AG09319 (cell line): Measurements from ENCODE around the gene PDE9A.
"Not testable (repeated sequence)": the region's sequence is repeated elsewhere in the genome, so short reads cannot be mapped to it uniquely, and the experiment has no call there.

Experiments used
- DNase-seq: peaks from one replicate; pipeline ENCODE4 v3.0.0-alpha.2; 2010; ENCODE audit warnings: low read depth; ENCODE audit errors: extremely low read depth
- TF ChIP-seq, protein P1 (sequence below): IDR thresholded peaks from 2 replicates; pipeline ENCODE4 v1.5.1; 2011; ENCODE audit warnings: low read depth, mild to moderate bottlenecking, inconsistent platforms, low read length, moderate library complexity

The PDE9A gene

DNA sequence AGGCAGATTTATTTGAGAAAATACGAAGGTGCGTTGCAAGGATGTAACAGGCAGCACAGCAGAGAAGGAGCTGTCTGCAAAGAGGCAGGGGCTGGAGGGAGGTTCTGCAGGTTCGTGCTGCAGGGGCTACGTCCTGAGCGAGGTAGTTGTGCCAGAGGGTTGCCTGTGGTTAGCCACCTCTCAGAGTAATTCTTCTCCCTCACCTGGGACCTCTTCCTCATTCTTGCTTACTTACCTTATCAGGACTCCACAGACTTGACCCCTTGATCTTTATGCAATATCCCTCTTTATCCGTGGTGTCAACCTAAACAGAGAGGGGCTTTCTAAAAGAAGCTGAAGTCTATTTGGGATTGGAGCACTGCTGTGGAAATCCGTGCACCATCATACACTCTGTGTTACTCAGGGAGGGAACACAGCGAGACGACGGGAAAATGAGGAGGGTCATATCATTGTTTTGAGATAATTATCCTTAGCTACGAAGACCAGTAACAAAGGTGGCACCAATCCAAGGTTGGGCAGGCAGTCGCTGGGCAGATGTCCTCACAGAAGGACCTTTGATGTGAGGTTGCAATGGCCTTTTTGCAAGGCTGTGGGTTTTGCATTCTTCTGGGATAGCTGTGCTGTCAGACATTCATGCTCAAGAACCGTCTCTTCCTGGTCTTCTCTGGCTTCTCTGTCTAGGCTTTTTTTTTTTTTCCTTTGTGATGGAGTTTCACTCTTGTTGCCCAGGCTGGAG, 143.1 kb downstream of the PDE9A start:
- no peak for DNase-seq
- TF ChIP-seq, protein P1, sequence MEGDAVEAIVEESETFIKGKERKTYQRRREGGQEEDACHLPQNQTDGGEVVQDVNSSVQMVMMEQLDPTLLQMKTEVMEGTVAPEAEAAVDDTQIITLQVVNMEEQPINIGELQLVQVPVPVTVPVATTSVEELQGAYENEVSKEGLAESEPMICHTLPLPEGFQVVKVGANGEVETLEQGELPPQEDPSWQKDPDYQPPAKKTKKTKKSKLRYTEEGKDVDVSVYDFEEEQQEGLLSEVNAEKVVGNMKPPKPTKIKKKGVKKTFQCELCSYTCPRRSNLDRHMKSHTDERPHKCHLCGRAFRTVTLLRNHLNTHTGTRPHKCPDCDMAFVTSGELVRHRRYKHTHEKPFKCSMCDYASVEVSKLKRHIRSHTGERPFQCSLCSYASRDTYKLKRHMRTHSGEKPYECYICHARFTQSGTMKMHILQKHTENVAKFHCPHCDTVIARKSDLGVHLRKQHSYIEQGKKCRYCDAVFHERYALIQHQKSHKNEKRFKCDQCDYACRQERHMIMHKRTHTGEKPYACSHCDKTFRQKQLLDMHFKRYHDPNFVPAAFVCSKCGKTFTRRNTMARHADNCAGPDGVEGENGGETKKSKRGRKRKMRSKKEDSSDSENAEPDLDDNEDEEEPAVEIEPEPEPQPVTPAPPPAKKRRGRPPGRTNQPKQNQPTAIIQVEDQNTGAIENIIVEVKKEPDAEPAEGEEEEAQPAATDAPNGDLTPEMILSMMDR = no peak

DNA sequence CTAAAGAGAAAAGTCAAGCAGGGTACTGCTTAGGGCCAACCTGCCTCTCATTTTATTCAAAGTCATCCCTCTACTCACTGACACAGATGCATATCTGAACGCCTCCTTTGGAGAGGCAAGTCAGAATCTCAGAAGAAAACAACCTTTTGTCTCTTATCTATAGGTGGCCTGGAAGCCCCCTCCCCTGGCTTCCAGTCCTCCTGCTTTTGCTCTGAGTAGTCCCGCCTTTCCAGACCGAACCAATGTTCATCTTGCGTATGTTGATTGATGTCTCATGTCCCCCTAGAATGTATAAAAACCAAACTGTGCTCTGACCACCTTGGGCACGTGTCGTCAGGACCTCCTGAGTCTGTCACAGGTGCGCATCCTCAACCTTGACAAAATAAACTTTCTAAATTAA, 144.1 kb downstream of the PDE9A start:
- no peak for DNase-seq
- TF ChIP-seq, protein P1 = no peak

DNA sequence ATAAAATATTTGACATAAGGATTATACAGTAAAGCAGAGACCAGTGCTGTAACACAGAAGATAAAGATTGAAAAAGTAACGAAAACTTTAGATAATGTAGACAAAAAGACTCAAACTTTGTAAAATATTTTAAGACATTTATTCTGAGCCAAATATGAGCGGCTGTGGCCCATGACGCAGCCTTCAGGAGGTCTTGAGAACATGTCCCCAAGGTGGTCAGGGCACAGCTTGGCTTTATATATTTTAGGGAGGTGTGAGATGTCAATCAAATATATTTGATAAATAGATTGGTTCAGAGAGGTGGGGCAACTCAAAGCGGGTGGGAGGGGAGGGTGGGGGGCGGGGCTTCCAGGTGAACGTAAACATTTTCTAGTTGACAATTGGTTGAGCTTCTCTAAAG, 144.7 kb downstream of the PDE9A start:
- no peak for DNase-seq
- TF ChIP-seq, protein P1 = no peak

DNA sequence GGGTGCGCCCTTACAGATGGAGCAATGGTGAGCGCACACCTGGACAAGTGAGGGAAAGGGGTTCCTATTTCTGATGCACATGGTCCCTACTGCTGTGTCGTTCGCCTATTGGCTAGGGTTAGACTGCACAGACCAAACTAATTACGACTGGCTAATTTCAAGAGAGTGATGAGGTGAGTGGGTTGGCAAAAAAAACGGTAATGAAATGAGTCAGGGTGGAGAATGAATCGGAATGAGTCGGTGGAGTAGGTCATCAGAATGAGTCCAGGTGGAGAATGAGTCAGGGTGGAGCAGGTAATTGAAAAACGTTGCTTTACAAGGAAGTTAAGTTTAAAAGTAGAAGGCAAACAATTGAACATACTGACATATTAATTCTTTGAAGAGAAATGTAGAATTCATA, 146.1 kb downstream of the PDE9A start:
- TF ChIP-seq, protein P1 = no peak
- DNase-seq = no peak

DNA sequence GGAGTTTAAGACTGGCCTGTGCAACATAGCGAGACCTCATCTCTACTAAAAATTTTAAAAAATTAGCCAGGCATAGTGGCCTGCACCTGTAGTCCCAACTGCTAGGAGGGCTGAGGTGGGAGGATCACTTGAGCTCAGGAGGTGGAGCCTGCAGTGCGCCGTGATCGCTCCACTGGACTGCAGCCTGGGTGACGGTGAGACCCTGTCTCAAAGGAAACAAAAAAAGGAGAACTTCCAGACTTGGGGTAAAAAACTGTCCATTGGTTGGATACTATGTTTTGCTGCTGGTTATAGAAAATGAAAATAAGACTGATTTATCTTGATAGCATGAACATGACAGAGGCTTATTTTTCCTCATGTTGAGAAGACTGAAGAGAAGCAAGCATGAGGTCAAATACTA, 146.5 kb downstream of the PDE9A start:
- DNase-seq = no peak
- TF ChIP-seq, protein P1 = no peak

DNA sequence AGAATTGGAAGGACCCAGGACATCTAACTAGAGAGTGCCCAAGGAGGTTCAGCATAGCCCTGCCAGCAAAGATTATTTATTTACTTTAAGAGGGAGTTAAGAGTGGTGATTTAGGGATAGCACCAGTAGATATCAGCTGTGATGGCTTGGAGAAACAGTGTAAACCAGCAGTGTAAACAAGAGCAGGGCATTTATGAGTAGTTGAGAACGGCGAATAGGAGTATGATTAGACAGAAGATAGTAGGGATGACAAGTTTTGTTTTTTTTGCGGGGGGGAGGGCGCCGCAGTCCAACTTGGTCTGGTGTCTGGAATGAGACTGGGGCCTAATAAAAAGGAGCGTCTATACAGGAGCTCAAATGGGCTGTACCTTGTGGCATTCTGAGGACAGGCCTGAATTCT, 148.2 kb downstream of the PDE9A start:
- DNase-seq = not testable (repeated sequence)

DNA sequence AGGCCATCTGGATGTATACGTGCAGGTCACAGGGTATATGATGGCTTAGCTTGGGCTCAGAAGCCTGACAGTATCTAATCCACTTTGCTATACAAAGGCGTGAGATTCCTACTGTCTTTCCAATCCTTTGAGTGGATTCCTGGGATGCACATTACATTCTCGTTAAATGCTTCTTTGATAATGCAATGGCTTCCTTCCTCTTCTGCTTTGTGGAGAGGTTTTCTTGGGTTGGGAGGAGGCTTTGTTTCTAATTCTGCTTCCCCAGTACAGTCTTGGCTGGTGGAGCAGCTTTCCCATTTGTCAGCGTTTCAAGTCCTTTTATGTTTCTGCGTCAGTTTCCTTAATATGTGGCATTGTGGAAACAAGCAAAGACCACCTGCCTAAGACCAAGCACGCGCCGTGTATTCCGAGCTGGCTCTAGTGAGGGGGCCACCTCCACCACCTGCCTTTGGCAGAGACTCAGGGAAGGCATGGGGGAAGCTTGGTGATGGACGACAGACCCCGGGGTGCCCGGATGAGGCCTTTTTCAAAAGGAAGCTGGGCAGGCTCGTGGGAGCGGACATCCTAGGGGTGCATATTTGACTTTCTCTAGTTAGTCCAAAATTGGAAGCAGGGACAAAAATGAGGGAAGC, 153.2 kb downstream of the PDE9A start:
- no peak for DNase-seq
- TF ChIP-seq, protein P1 = no peak

DNA sequence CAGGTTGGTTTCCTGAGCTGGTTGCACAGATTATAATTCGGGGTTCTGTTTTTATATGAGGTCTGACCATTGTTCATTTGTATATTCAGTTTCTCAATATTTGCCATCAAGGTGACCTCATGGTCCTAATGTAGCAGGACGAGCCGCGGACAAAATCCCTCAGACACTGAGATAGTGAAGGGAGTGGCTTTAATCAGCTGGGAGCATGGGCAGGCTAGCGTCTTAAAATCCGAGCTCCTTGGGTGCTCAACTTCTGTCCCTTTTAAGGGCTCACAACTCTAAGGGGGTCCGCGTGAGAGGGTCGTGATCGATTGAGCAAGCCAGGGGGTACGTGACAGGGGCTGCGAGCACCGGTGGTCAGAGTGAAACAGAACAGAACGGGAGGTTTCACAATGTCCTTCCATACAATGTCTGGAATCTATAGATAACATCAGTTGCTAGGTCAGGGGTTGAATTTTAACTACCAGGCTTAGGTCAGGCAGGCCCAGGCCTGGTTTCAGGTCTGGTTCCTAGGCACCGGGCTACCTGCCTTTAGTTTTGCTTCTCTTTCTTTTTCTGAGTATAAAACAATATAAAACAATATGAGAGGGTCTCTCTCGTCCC, 154.0 kb downstream of the PDE9A start:
- DNase-seq = not testable (repeated sequence)
